Endodermal cell (in vitro differentiated cells): ENCODE data around the gene UBE3C. TPM values are rescaled to one million over a fixed set of nuclear protein-coding genes. Genes with fewer than 3 reads are reported as not detected.
A peak's percentile ranks its signal among the peaks of the same experiment; 100 is the strongest.
"Not testable (repeated sequence)": the region's sequence is repeated elsewhere in the genome, so short reads cannot be mapped to it uniquely, and the experiment has no call there.

Experiments
- DNase-seq: peaks from one replicate; pipeline ENCODE4 v3.0.0-alpha.2; 2017
- H3K27ac ChIP-seq: 2 replicates; pipeline ENCODE4 v1.5.1; 2013; ENCODE audit warnings: mild to moderate bottlenecking, low read depth, low read length, moderate library complexity
- H3K27me3 ChIP-seq: 2 replicates; pipeline ENCODE4 v1.6.1; 2013; ENCODE audit warnings: mild to moderate bottlenecking, low read length, moderate library complexity; ENCODE audit not compliant: insufficient read depth, control insufficient read depth, poor library complexity, severe bottlenecking
- H3K36me3 ChIP-seq: 2 replicates; pipeline ENCODE4 v1.7.0; 2013; ENCODE audit warnings: mild to moderate bottlenecking, low read length, moderate library complexity; ENCODE audit not compliant: control insufficient read depth, insufficient read depth
- H3K4me1 ChIP-seq: one replicate; pipeline ENCODE4 v1.7.0; 2013; ENCODE audit warnings: low read length; ENCODE audit not compliant: control insufficient read depth, insufficient read depth
- H3K4me3 ChIP-seq: 2 replicates; pipeline ENCODE4 v1.5.1; 2013; ENCODE audit warnings: mild to moderate bottlenecking, low read length, moderate library complexity
- H3K9ac ChIP-seq: 2 replicates; pipeline ENCODE4 v1.6.1; 2013; ENCODE audit warnings: mild to moderate bottlenecking, low read length, moderate library complexity; ENCODE audit not compliant: poor library complexity, severe bottlenecking; ENCODE audit errors: extremely low read depth
- H3K9me3 ChIP-seq: 2 replicates; pipeline ENCODE4 v1.6.1; 2013; ENCODE audit warnings: mild to moderate bottlenecking, low read length, moderate library complexity; ENCODE audit not compliant: control insufficient read depth
- H3K27ac Mint-ChIP-seq: 2 replicates; pipeline ENCODE4 v1.8.0; 2020; ENCODE audit warnings: mixed read lengths
- H3K27me3 Mint-ChIP-seq: 2 replicates; pipeline ENCODE4 v1.8.0; 2021; ENCODE audit warnings: mild to moderate bottlenecking, mixed read lengths; ENCODE audit not compliant: insufficient read depth
- H3K36me3 Mint-ChIP-seq: 2 replicates; pipeline ENCODE4 v1.8.0; 2020; ENCODE audit warnings: low read depth, mixed read lengths
- H3K4me1 Mint-ChIP-seq: 2 replicates; pipeline ENCODE4 v1.8.0; 2020; ENCODE audit warnings: mixed read lengths
- H3K4me3 Mint-ChIP-seq: 2 replicates; pipeline ENCODE4 v1.8.0; 2020; ENCODE audit warnings: mild to moderate bottlenecking, moderate library complexity, mixed read lengths
- H3K9me3 Mint-ChIP-seq: 2 replicates; pipeline ENCODE4 v1.8.0; 2020; ENCODE audit warnings: mild to moderate bottlenecking, mixed read lengths
- CTCF ChIP-seq: fragments of 200-600 bp; sonication (generic); conservative IDR thresholded peaks from 2 replicates; pipeline ENCODE4 v1.5.0; 2021; ENCODE audit warnings: antibody characterized with exemption, mild to moderate bottlenecking
- WGBS, 2 experiments: methylation state at CpG; one replicate each; pipeline versions ENCODE4 v1.1.5 to v1.1.7; 2013; ENCODE audit warnings: missing lambda C conversion rate in 2 of 2, mixed read lengths in 1 of 2; ENCODE audit not compliant: insufficient coverage in 1 of 2, insufficient read length in 1 of 2; 5-methylcytosine and 5-hydroxymethylcytosine counted together
- total RNA-seq, 2 donors: library from RNA; stranded (reverse); fragmentation: NEBNext Ultra II Directional in 1 of 2; extraction: Animal tissue kit (Norgen Biotek cat#: 25700) in 1 of 2; gene quantifications; 2 replicates in 1 of 2; 3 replicates in 1 of 2; pipeline ENCODE4 v1.2.1, GENCODE V29; 2021

UBE3C gene
- total RNA-seq, 2 donors from 2014 or later, result 53.4 to 55.9 TPM

- Histone ChIP-seq H3K4me3 (no peak overlapping the region), H3K9me3 (no peaks in the 10 kb centered on the region), H3K27ac (no peak overlapping the region), H3K36me3 (no peaks in the 10 kb centered on the region), H3K9ac (no peak overlapping the region), H3K4me1 (peaks cover 5% of the 10 kb centered on the region), H3K27me3 (no peaks in the 10 kb centered on the region)
- TF ChIP-seq CTCF, result no peak
- Mint-ChIP-seq H3K36me3 (no peaks in the 10 kb centered on the region), H3K9me3 (no peaks in the 10 kb centered on the region), H3K27me3 (peaks cover 2% of the 10 kb centered on the region), H3K4me3 (no peak overlapping the region), H3K27ac (no peak overlapping the region), H3K4me1 (peaks cover 13% of the 10 kb centered on the region)
- 91 to 97% methylated on average over 10 to 14 of the region's 14 CpGs for WGBS, 2 experiments
- peak; percentile 65 for DNase-seq
Measured at GRCh38 chr7:157276091-157276561, 137.4 kb downstream of the UBE3C start.

GRCh38 chr7:157276731-157277562 is 138.2 kb downstream of the UBE3C start:
- peak; percentile 51 for DNase-seq
- Histone ChIP-seq H3K4me3 (no peak overlapping the region), H3K27me3 (no peaks in the 10 kb centered on the region), H3K36me3 (no peaks in the 10 kb centered on the region), H3K4me1 (peaks cover under 1% of the 10 kb centered on the region), H3K9ac (no peak overlapping the region), H3K27ac (no peak overlapping the region), H3K9me3 (no peaks in the 10 kb centered on the region)
- Mint-ChIP-seq H3K27me3 (peaks cover 2% of the 10 kb centered on the region), H3K9me3 (no peaks in the 10 kb centered on the region), H3K36me3 (no peaks in the 10 kb centered on the region), H3K4me1 (peaks cover 7% of the 10 kb centered on the region), H3K27ac (no peak overlapping the region), H3K4me3 (no peak overlapping the region)
- TF ChIP-seq CTCF, result no peak
- 80 to 90% methylated on average over 5 to 21 of the region's 21 CpGs for WGBS, 2 experiments

- not testable (repeated sequence) for H3K4me3 ChIP-seq, H3K4me1 ChIP-seq, H3K4me1 Mint-ChIP-seq, H3K9me3 Mint-ChIP-seq, H3K4me3 Mint-ChIP-seq, H3K36me3 Mint-ChIP-seq, DNase-seq, H3K27ac Mint-ChIP-seq, H3K9me3 ChIP-seq, H3K27ac ChIP-seq, H3K36me3 ChIP-seq, H3K9ac ChIP-seq, H3K27me3 Mint-ChIP-seq, H3K27me3 ChIP-seq
- 92 to 94% methylated on average over 9 to 12 of the region's 12 CpGs for WGBS, 2 experiments
Measured at GRCh38 chr7:157277568-157277967, 138.8 kb downstream of the UBE3C start.
